T-helper 2 cell treated with Interferon-gamma antibody and Interleukin-4, amounts not matched to agents 5 μg/mL and 100 μg/mL, for 36 hours (primary cell): ENCODE measurements around the gene SSTR3.

ENCODE experiments used
- DNase-seq: peaks from one replicate; pipeline ENCODE4 v3.0.0; 2021; ENCODE audit warnings: low spot score
- H3K27ac Mint-ChIP-seq: one replicate; pipeline ENCODE4 v1.8.0; 2021; ENCODE audit warnings: mild to moderate bottlenecking, mixed read lengths
- H3K27me3 Mint-ChIP-seq: one replicate; pipeline ENCODE4 v1.8.0; 2021; ENCODE audit warnings: low read depth, mixed read lengths
- H3K36me3 Mint-ChIP-seq: one replicate; pipeline ENCODE4 v1.8.0; 2021; ENCODE audit warnings: low read depth, mixed read lengths
- H3K4me1 Mint-ChIP-seq: one replicate; pipeline ENCODE4 v1.8.0; 2021; ENCODE audit warnings: low read depth, mixed read lengths
- H3K4me3 Mint-ChIP-seq: one replicate; pipeline ENCODE4 v1.8.0; 2022; ENCODE audit warnings: mild to moderate bottlenecking, moderate library complexity, mixed read lengths
- H3K9me3 Mint-ChIP-seq: one replicate; pipeline ENCODE4 v1.8.0; 2021; ENCODE audit warnings: mixed read lengths

The SSTR3 gene

GRCh38 chr22:37193629-37194191, 18.6 kb downstream of the SSTR3 start:
- peak overlapping the region; percentile 49 for H3K4me3 Mint-ChIP-seq

GRCh38 chr22:37192741-37193140, 19.5 kb downstream of the SSTR3 start:
- no peaks in the 10 kb centered on the region for H3K27me3 Mint-ChIP-seq

More at GRCh38 chr22:37193629-37194191, 18.6 kb downstream of the SSTR3 start:
- Mint-ChIP-seq H3K27me3 (no peaks in the 10 kb centered on the region), H3K27ac (peak overlapping the region; percentile 83), H3K4me1 (peaks cover 50% of the 10 kb centered on the region), H3K36me3 (peaks cover 17% of the 10 kb centered on the region), H3K9me3 (peaks cover 4% of the 10 kb centered on the region)
- peak; percentile 53 for DNase-seq

GRCh38 chr22:37192204-37192603, 20.1 kb downstream of the SSTR3 start:
- H3K9me3 Mint-ChIP-seq = peaks cover 4% of the 10 kb centered on the region
- DNase-seq = no peak
- peaks cover 17% of the 10 kb centered on the region for H3K36me3 Mint-ChIP-seq
- no peak overlapping the region for H3K27ac Mint-ChIP-seq
- no peaks in the 10 kb centered on the region for H3K27me3 Mint-ChIP-seq
- H3K4me1 Mint-ChIP-seq = peaks cover 44% of the 10 kb centered on the region
- H3K4me3 Mint-ChIP-seq = no peak overlapping the region

More at GRCh38 chr22:37192741-37193140, 19.5 kb downstream of the SSTR3 start:
- Mint-ChIP-seq H3K27ac (no peak overlapping the region), H3K36me3 (peaks cover 17% of the 10 kb centered on the region), H3K9me3 (peaks cover 4% of the 10 kb centered on the region), H3K4me1 (peaks cover 46% of the 10 kb centered on the region), H3K4me3 (no peak overlapping the region)
- DNase-seq = no peak

GRCh38 chr22:37190262-37190780, 22.0 kb downstream of the SSTR3 start:
- Mint-ChIP-seq H3K4me3 (no peak overlapping the region), H3K27ac (no peak overlapping the region), H3K27me3 (no peaks in the 10 kb centered on the region), H3K4me1 (peaks cover 57% of the 10 kb centered on the region), H3K9me3 (peaks cover 4% of the 10 kb centered on the region), H3K36me3 (peaks cover 17% of the 10 kb centered on the region)
- DNase-seq = no peak

GRCh38 chr22:37188901-37189466, 23.3 kb downstream of the SSTR3 start:
- no peak for DNase-seq
- H3K27ac Mint-ChIP-seq = peak overlapping the region; percentile 17
- H3K4me1 Mint-ChIP-seq = peaks cover 53% of the 10 kb centered on the region

GRCh38 chr22:37187891-37188761, 24.2 kb downstream of the SSTR3 start, which contains the start of gene C1QTNF6:
TSS of gene C1QTNF6 (minus strand) at chr22:37188247. CDS start at chr22:37188213, 34 bp downstream.
- H3K27me3 Mint-ChIP-seq = no peaks in the 10 kb centered on the region
- H3K4me3 Mint-ChIP-seq = peak within 1 kb of the TSS; percentile 36
- peaks cover 50% of the 10 kb centered on the region for H3K4me1 Mint-ChIP-seq
- H3K9me3 Mint-ChIP-seq = peaks cover 4% of the 10 kb centered on the region
- no peak for DNase-seq
- peak within 1 kb of the TSS; percentile 31 for H3K27ac Mint-ChIP-seq
- H3K36me3 Mint-ChIP-seq = peaks cover 15% of the 10 kb centered on the region

More at GRCh38 chr22:37188901-37189466, 23.3 kb downstream of the SSTR3 start:
- Mint-ChIP-seq H3K36me3 (peaks cover 15% of the 10 kb centered on the region), H3K9me3 (peaks cover 4% of the 10 kb centered on the region), H3K27me3 (no peaks in the 10 kb centered on the region), H3K4me3 (no peak overlapping the region)

- Mint-ChIP-seq H3K27ac (peak overlapping the region; percentile 31), H3K4me1 (peaks cover 44% of the 10 kb centered on the region), H3K36me3 (peaks cover 10% of the 10 kb centered on the region), H3K9me3 (peaks cover 2% of the 10 kb centered on the region), H3K27me3 (no peaks in the 10 kb centered on the region), H3K4me3 (peak overlapping the region; percentile 36)
- no peak for DNase-seq
These were observed 24.8 kb downstream of the SSTR3 start for GRCh38 chr22:37187552-37187890.

- Mint-ChIP-seq H3K27me3 (no peaks in the 10 kb centered on the region), H3K4me3 (peak overlapping the region; percentile 73), H3K36me3 (peaks cover 9% of the 10 kb centered on the region), H3K9me3 (no peaks in the 10 kb centered on the region), H3K27ac (no peak overlapping the region), H3K4me1 (peaks cover 43% of the 10 kb centered on the region)
- no peak for DNase-seq
These were observed 25.2 kb downstream of the SSTR3 start for GRCh38 chr22:37186997-37187522.

- Mint-ChIP-seq H3K4me1 (peaks cover 42% of the 10 kb centered on the region), H3K9me3 (no peaks in the 10 kb centered on the region), H3K27ac (peak overlapping the region; percentile 78), H3K4me3 (peak overlapping the region; percentile 73), H3K36me3 (peaks cover 8% of the 10 kb centered on the region), H3K27me3 (no peaks in the 10 kb centered on the region)
- DNase-seq = peak; percentile 44
These were observed 25.9 kb downstream of the SSTR3 start for GRCh38 chr22:37186228-37186996.

- Mint-ChIP-seq H3K36me3 (peaks cover 8% of the 10 kb centered on the region), H3K9me3 (no peaks in the 10 kb centered on the region), H3K4me1 (peaks cover 42% of the 10 kb centered on the region), H3K27ac (peak overlapping the region; percentile 78), H3K27me3 (no peaks in the 10 kb centered on the region), H3K4me3 (peak overlapping the region; percentile 73)
- DNase-seq = no peak
These were observed 26.5 kb downstream of the SSTR3 start for GRCh38 chr22:37185646-37186227.

GRCh38 chr22:37184816-37185541, 27.3 kb downstream of the SSTR3 start:
- peaks cover 4% of the 10 kb centered on the region for H3K36me3 Mint-ChIP-seq
- H3K4me3 Mint-ChIP-seq = no peak overlapping the region
- H3K27ac Mint-ChIP-seq = peak overlapping the region; percentile 22
- H3K4me1 Mint-ChIP-seq = peaks cover 42% of the 10 kb centered on the region
- no peak for DNase-seq
- no peaks in the 10 kb centered on the region for H3K9me3 Mint-ChIP-seq
- no peaks in the 10 kb centered on the region for H3K27me3 Mint-ChIP-seq

GRCh38 chr22:37184380-37184755, 27.9 kb downstream of the SSTR3 start:
- Mint-ChIP-seq H3K27me3 (no peaks in the 10 kb centered on the region), H3K9me3 (no peaks in the 10 kb centered on the region), H3K27ac (no peak overlapping the region), H3K36me3 (peaks cover 2% of the 10 kb centered on the region), H3K4me1 (peaks cover 40% of the 10 kb centered on the region), H3K4me3 (no peak overlapping the region)
- DNase-seq = no peak
